ENCODE measurements around the gene POLE3. TPM values are rescaled to one million over a fixed set of nuclear protein-coding genes. Genes with fewer than 3 reads are reported as not detected.

Gene POLE3, protein sequence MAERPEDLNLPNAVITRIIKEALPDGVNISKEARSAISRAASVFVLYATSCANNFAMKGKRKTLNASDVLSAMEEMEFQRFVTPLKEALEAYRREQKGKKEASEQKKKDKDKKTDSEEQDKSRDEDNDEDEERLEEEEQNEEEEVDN
- 53.9 TPM for polyA plus RNA-seq (2013, experiment 1 of 2)
- 53.4 TPM for polyA plus RNA-seq (2013, experiment 2 of 2)

DNA sequence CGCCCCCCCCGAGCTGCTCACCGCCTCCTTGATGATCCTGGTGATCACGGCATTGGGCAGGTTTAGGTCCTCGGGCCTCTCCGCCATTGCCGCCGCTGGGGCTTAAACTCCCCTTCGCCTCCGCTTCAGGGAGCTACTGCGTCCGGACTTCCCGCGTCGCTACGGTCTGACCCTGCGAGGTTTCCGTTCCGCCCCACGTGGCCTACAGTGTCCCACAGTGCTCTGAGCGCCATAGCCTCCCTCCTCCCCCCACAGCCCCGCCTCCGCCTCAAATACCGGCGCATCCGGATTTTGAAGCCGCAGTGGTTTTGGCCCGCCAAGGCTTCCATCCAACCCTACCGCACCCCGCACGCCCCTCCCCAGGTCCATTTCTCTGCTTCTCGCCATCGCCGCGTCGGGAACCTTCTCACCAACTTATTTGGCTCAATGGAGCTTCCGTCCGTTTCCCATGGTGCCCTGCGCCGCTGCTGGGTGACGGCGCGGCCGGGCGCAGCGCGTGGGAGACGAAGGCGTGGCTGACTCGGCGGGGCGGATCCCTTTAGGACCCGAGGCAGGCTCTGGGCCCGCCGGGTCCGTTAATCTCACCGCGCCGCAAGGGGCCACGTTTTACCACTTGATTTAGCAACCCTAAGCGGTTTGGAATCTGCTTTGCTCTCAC lies at the start of gene POLE3, which contains the start of gene C9orf43:
Gene POLE3 (minus strand): TSS at position 469 of the 658 bp plus-strand sequence. CDS start 382 bp downstream, at position 87.
Gene C9orf43 (plus strand): TSS at position 541 of the 658 bp plus-strand sequence. CDS start 2,747 bp downstream, outside the sequence.
- Histone ChIP-seq H4K8ac (ENCODE audit: low read depth, low read length) (peak within 1 kb of the TSS; percentile 99), H2AK5ac (ENCODE audit: low read depth, low read length) (peak within 1 kb of the TSS; percentile 93), H3K9ac (ENCODE audit: low read depth, low read length, poor library complexity) (peak within 1 kb of the TSS; percentile 98), H2BK5ac (ENCODE audit: low read length) (peak within 1 kb of the TSS; percentile 83), H3K27me3 (ENCODE audit: control insufficient read depth in 3 of 3, insufficient read depth in 3 of 3, low read depth in 1 of 3, low read length in 3 of 3) (no peaks in the 10 kb centered on the region), H2BK120ac (ENCODE audit: low read depth, low read length) (peak within 1 kb of the TSS; percentile 75), H3K79me1 (ENCODE audit: low read depth, low read length) (peaks cover 8% of the 10 kb centered on the region), H3K27ac (replicated peaks; ENCODE audit: low read length) (peak within 1 kb of the TSS; percentile 98), H3K4me2 (ENCODE audit: insufficient read depth, low read length, poor library complexity, severe bottlenecking) (peak within 1 kb of the TSS; percentile 84), H3K4me3 (ENCODE audit: low read length in 2 of 2) (peak within 1 kb of the TSS; percentile 88 to 96), H3K4ac (ENCODE audit: low read length) (no peak within 1 kb of the TSS), H3K23ac (ENCODE audit: low read depth, low read length, poor library complexity) (peak within 1 kb of the TSS; percentile 97), H3K18ac (ENCODE audit: low read length) (peak within 1 kb of the TSS; percentile 99), H2AFZ (ENCODE audit: low read length) (peak within 1 kb of the TSS; percentile 88), H3K14ac (ENCODE audit: low read length) (peak within 1 kb of the TSS; percentile 97), H4K91ac (ENCODE audit: low read depth, low read length, poor library complexity) (peak within 1 kb of the TSS; percentile 81), H2BK15ac (ENCODE audit: low read length) (peak within 1 kb of the TSS; percentile 51), H3K9me3 (replicated peaks in 1 of 2; ENCODE audit: control insufficient read depth in 2 of 2, insufficient read depth in 1 of 2, low read depth in 1 of 2, low read length in 2 of 2) (no peaks in the 10 kb centered on the region), H2BK12ac (ENCODE audit: low read length) (peak within 1 kb of the TSS; percentile 32), H3K4me1 (ENCODE audit: control insufficient read depth in 2 of 2, insufficient read depth in 1 of 2, low read depth in 1 of 2, low read length in 2 of 2) (peaks cover 4 to 9% of the 10 kb centered on the region in 2 donors), H3K36me3 (replicated peaks in 1 of 2; ENCODE audit: control insufficient read depth in 2 of 2, insufficient read depth in 2 of 2, low read length in 2 of 2) (peaks cover 12 to 30% of the 10 kb centered on the region in 2 donors)
- no CpG with 5 or more reads among the region's 61 CpGs for WGBS, 2 donors (ENCODE audit: extremely low coverage in 2 of 2, insufficient read length in 2 of 2, insufficient replicate concordance in 1 of 2)
- DNase-seq (ENCODE audit: low spot score), result peak; percentile 93

DNA sequence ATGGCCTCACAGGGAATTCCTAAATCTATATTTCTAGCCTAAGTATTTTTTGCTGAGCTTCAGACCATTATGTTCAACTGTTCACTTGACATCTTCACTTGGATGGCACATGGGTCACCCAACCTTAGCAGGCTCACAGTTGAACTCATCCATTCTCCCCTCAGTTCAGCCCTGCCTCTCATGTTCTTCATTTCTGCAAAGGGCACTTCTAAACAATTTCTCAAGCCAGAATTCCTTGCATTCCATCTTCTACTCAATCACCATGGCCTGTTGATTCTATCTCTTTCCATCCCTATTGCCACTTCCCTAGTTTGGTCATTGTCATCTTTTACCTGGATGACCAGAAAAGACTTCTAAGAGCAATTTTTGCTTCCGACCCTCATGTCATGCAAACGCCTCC lies 45.8 kb upstream of the POLE3 start:
- H2AK5ac ChIP-seq (ENCODE audit: low read depth, low read length), result no peak overlapping the region
- no peaks in the 10 kb centered on the region for H3K36me3 ChIP-seq (replicated peaks in 1 of 2; ENCODE audit: control insufficient read depth in 2 of 2, insufficient read depth in 2 of 2, low read length in 2 of 2)
- DNase-seq (ENCODE audit: low spot score), result no peak
- H3K4me1 ChIP-seq (ENCODE audit: control insufficient read depth in 2 of 2, insufficient read depth in 1 of 2, low read depth in 1 of 2, low read length in 2 of 2), result peaks cover 10 to 13% of the 10 kb centered on the region in 2 donors
- no peak overlapping the region for H3K4me2 ChIP-seq (ENCODE audit: insufficient read depth, low read length, poor library complexity, severe bottlenecking)
- H4K8ac ChIP-seq (ENCODE audit: low read depth, low read length), result no peak overlapping the region
- H2BK15ac ChIP-seq (ENCODE audit: low read length), result no peak overlapping the region
- no peak overlapping the region for H2BK12ac ChIP-seq (ENCODE audit: low read length)
- peaks cover 0 to 2% of the 10 kb centered on the region in 2 donors for H3K9me3 ChIP-seq (replicated peaks in 1 of 2; ENCODE audit: control insufficient read depth in 2 of 2, insufficient read depth in 1 of 2, low read depth in 1 of 2, low read length in 2 of 2)
- no peak overlapping the region for H3K9ac ChIP-seq (ENCODE audit: low read depth, low read length, poor library complexity)
- no peak overlapping the region for H3K4me3 ChIP-seq (ENCODE audit: low read length in 2 of 2)
- no peak overlapping the region for H2BK5ac ChIP-seq (ENCODE audit: low read length)
- no CpG with 5 or more reads among the region's 2 CpGs for WGBS, 2 donors (ENCODE audit: extremely low coverage in 2 of 2, insufficient read length in 2 of 2, insufficient replicate concordance in 1 of 2)
- no peak overlapping the region for H2BK120ac ChIP-seq (ENCODE audit: low read depth, low read length)
- no peak overlapping the region for H3K4ac ChIP-seq (ENCODE audit: low read length)
- no peak overlapping the region for H4K91ac ChIP-seq (ENCODE audit: low read depth, low read length, poor library complexity)
- no peaks in the 10 kb centered on the region for H3K79me1 ChIP-seq (ENCODE audit: low read depth, low read length)
- H3K27me3 ChIP-seq (ENCODE audit: control insufficient read depth in 3 of 3, insufficient read depth in 3 of 3, low read depth in 1 of 3, low read length in 3 of 3), result no peaks in the 10 kb centered on the region
- no peak overlapping the region for H3K27ac ChIP-seq (replicated peaks; ENCODE audit: low read length)
- no peak overlapping the region for H3K23ac ChIP-seq (ENCODE audit: low read depth, low read length, poor library complexity)
- H3K18ac ChIP-seq (ENCODE audit: low read length), result no peak overlapping the region
- H3K14ac ChIP-seq (ENCODE audit: low read length), result no peak overlapping the region
- no peak overlapping the region for H2AFZ ChIP-seq (ENCODE audit: low read length)

DNA sequence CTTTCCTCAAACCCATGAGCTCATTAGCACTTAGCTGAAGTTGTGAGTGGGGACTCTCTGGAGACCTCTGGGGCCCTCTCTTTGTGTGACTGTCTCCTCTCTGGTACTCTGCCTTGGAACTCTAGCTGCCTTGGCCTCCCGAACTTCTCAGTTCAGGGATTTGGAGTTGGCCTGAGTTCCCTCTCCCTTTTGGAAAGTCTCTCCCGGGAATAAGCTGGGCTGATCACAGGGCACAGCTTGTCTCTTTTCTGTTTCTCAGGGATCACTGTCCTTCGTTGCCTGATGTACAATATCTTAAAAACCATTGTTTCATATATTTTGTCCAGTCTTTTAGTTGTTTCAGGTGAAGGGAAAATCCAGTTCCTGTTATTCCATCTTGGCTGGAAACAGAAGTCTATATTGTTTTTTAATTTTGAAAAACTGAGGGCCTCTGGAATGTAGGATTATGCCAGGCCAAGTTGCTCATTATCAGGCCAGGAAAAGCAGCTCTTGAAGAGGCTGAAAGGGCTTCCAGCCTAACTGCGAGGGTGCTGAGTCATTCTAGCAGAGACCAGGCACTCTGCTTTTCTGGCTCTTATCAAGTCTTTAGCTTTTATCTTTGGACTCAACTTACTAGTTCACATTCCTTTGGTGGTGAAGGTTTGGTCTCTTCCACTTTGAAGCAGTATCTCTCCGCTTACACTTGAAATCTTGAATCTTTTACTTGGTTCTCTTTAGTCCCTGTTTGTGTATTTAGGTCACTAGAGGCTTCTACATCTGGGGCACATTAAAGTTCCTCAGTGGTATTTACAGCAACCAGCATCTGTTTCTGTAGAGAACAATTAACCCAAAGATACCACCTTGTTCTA lies 44.7 kb upstream of the POLE3 start:
- Histone ChIP-seq H3K9ac (ENCODE audit: low read depth, low read length, poor library complexity) (no peak overlapping the region), H3K4me3 (ENCODE audit: low read length in 2 of 2) (no peak overlapping the region)
- no CpG with 5 or more reads among the region's 5 CpGs for WGBS, 2 donors (ENCODE audit: extremely low coverage in 2 of 2, insufficient read length in 2 of 2, insufficient replicate concordance in 1 of 2)

More for the DNA sequence above, 44.7 kb upstream of the POLE3 start:
- H3K4me2 ChIP-seq (ENCODE audit: insufficient read depth, low read length, poor library complexity, severe bottlenecking), result no peak overlapping the region
- no peaks in the 10 kb centered on the region for H3K27me3 ChIP-seq (ENCODE audit: control insufficient read depth in 3 of 3, insufficient read depth in 3 of 3, low read depth in 1 of 3, low read length in 3 of 3)
- H2AK5ac ChIP-seq (ENCODE audit: low read depth, low read length), result no peak overlapping the region
- no peaks in the 10 kb centered on the region for H3K79me1 ChIP-seq (ENCODE audit: low read depth, low read length)
- no peak overlapping the region for H3K4ac ChIP-seq (ENCODE audit: low read length)
- no peak overlapping the region for H2BK12ac ChIP-seq (ENCODE audit: low read length)
- no peak overlapping the region for H3K14ac ChIP-seq (ENCODE audit: low read length)
- no peak overlapping the region for H4K8ac ChIP-seq (ENCODE audit: low read depth, low read length)
- peak overlapping the region; percentile 71 for H2AFZ ChIP-seq (ENCODE audit: low read length)
- no peak overlapping the region for H3K18ac ChIP-seq (ENCODE audit: low read length)
- H3K23ac ChIP-seq (ENCODE audit: low read depth, low read length, poor library complexity), result no peak overlapping the region
- H4K91ac ChIP-seq (ENCODE audit: low read depth, low read length, poor library complexity), result no peak overlapping the region
- H3K9me3 ChIP-seq (replicated peaks in 1 of 2; ENCODE audit: control insufficient read depth in 2 of 2, insufficient read depth in 1 of 2, low read depth in 1 of 2, low read length in 2 of 2), result peaks cover 0 to 2% of the 10 kb centered on the region in 2 donors
- H3K36me3 ChIP-seq (replicated peaks in 1 of 2; ENCODE audit: control insufficient read depth in 2 of 2, insufficient read depth in 2 of 2, low read length in 2 of 2), result no peaks in the 10 kb centered on the region
- no peak for DNase-seq (ENCODE audit: low spot score)
- H2BK5ac ChIP-seq (ENCODE audit: low read length), result no peak overlapping the region
- no peak overlapping the region for H2BK15ac ChIP-seq (ENCODE audit: low read length)
- no peak overlapping the region for H2BK120ac ChIP-seq (ENCODE audit: low read depth, low read length)
- peaks cover 12 to 13% of the 10 kb centered on the region in 2 donors for H3K4me1 ChIP-seq (ENCODE audit: control insufficient read depth in 2 of 2, insufficient read depth in 1 of 2, low read depth in 1 of 2, low read length in 2 of 2)
- H3K27ac ChIP-seq (replicated peaks; ENCODE audit: low read length), result no peak overlapping the region

Data from neuronal stem cell (in vitro differentiated cells).